ENCODE results near the gene SEC31B. TPM values are rescaled to one million over a fixed set of nuclear protein-coding genes. Genes with fewer than 3 reads are reported as not detected.

The SEC31B gene
- total and polyA plus RNA-seq, 2 of the 8 experiments (the other 6 are each of a cell fraction or from before 2014, with no cell fraction given) = 4.1 to 5.3 TPM

GRCh38 chr10:100462709-100463108, 57.0 kb downstream of the SEC31B start, which contains the start of gene WNT8B:
Gene WNT8B, plus strand, starts transcription at chr10:100463009. Its CDS starts 160 bp downstream, at chr10:100463169.
- POLR2A ChIA-PET (ENCODE audit: partially characterized antibody) = interaction anchor here (0.8 kb wide), 1 partner anchor 12 kb away, joined by 3 read pairs; no protein-coding TSS in a partner anchor
- H3K79me1 ChIP-seq (ENCODE audit: low read depth, low read length) = no peaks in the 10 kb centered on the region
- H4K5ac ChIP-seq (ENCODE audit: insufficient read length, low read depth, low read length) = no peak within 1 kb of the TSS
- H3K4ac ChIP-seq (replicated peaks; ENCODE audit: insufficient read length, low read depth, low read length) = no peak within 1 kb of the TSS
- CTCF ChIA-PET (ENCODE audit: partially characterized antibody) = interaction anchor here (0.6 to 2.2 kb wide), 6 partner anchors 8 to 158 kb away, joined by 3 to 10 read pairs (median 6); partner anchors contain the start of gene SEC31B
- no peak within 1 kb of the TSS for H2BK12ac ChIP-seq (ENCODE audit: low read depth, low read length)
- DNase-seq (ENCODE audit: low read depth in 1 of 2, low spot score in 2 of 2) (no peak), FAIRE-seq (peak; percentile 32)
- H3K9ac ChIP-seq (replicated peaks in 1 of 4; ENCODE audit: extremely low read depth in 1 of 4, low read depth in 3 of 4, low read length in 3 of 4) = no peak within 1 kb of the TSS
- H2BK15ac ChIP-seq (ENCODE audit: low read length) = no peak within 1 kb of the TSS
- H3K14ac ChIP-seq (ENCODE audit: insufficient read length) = no peak within 1 kb of the TSS
- no peak within 1 kb of the TSS for H2BK5ac ChIP-seq (ENCODE audit: low read depth, low read length)
- no peaks in the 10 kb centered on the region for H4K20me1 ChIP-seq (replicated peaks in 1 of 2; ENCODE audit: control insufficient read depth in 1 of 2, insufficient read depth in 2 of 2, low read length in 2 of 2)
- no peak within 1 kb of the TSS for H3K4me2 ChIP-seq (ENCODE audit: insufficient read depth in 1 of 2, low read depth in 2 of 2, low read length in 2 of 2)
- no peaks in the 10 kb centered on the region for H3K79me2 ChIP-seq (ENCODE audit: control insufficient read depth in 1 of 2, insufficient read depth in 2 of 2, low read length in 2 of 2)
- H4K8ac ChIP-seq (ENCODE audit: extremely low read depth, insufficient read depth, low read length) = no peak within 1 kb of the TSS
- no peak within 1 kb of the TSS for H2AK5ac ChIP-seq (ENCODE audit: low read depth, low read length)
- 64% methylated on average over 4 of the region's 4 CpGs; no CpG with 5 or more reads in 1 of the 2 experiments for WGBS, 2 experiments (ENCODE audit: extremely low coverage in 1 of 2, insufficient coverage in 1 of 2, insufficient read length in 1 of 2, insufficient replicate concordance in 2 of 2, low coverage in 1 of 2, low lambda C conversion rate in 2 of 2, missing lambda C conversion rate in 1 of 2)
- H3K27ac ChIP-seq (ENCODE audit: low read depth, low read length) = no peak within 1 kb of the TSS
- no peak within 1 kb of the TSS for H3K18ac ChIP-seq (ENCODE audit: extremely low read depth, low read length)
- H3K36me3 ChIP-seq (ENCODE audit: control insufficient read depth in 2 of 4, insufficient read depth in 4 of 4, low read length in 3 of 4) = no peaks in the 10 kb centered on the region
- no peaks in the 10 kb centered on the region; a peak in 1 of 7 replicates for H3K27me3 ChIP-seq (replicated peaks in 1 of 4; ENCODE audit: control insufficient read depth in 3 of 4, extremely low read depth in 1 of 4, insufficient read depth in 3 of 4, low read length in 3 of 4)
- H3K23me2 ChIP-seq (ENCODE audit: low read depth, low read length) = no peaks in the 10 kb centered on the region; the same call in 1 of the 2 replicates
- 0 out of 7 replicates have a peak, but pooled peaks cover 0 to 3% (median 0%) of the 10 kb centered on the region in 4 experiments for H3K4me1 ChIP-seq (replicated peaks in 1 of 4; ENCODE audit: control insufficient read depth in 3 of 4, insufficient read depth in 4 of 4, low read length in 3 of 4)
- H4K91ac ChIP-seq (replicated peaks; ENCODE audit: insufficient read length, low read length) = no peak within 1 kb of the TSS
- H3K9me3 ChIP-seq (ENCODE audit: insufficient read depth in 2 of 2, low read depth in 1 of 2, low read length in 1 of 2) = no peaks in the 10 kb centered on the region
- no peak within 1 kb of the TSS for H3K56ac ChIP-seq (replicated peaks; ENCODE audit: insufficient read length, low read depth, low read length)
- no peak within 1 kb of the TSS for H3K23ac ChIP-seq (ENCODE audit: insufficient read length)
- no peak for TF ChIP-seq SRF (IDR thresholded peaks at IDR 0.05; ENCODE audit: low read depth, low read length)
- TF ChIP-seq CHD1 (IDR thresholded peaks at IDR 0.05; ENCODE audit: low read depth, low read length) = no peak
- no peak for TF ChIP-seq BRCA1 (IDR thresholded peaks at IDR 0.05; ENCODE audit: low read depth, low read length)
- no peak for TF ChIP-seq NANOG (IDR thresholded peaks at IDR 0.05; ENCODE audit: insufficient read depth, low read depth, low read length, poor library complexity, severe bottlenecking)
- no peak for TF ChIP-seq POU5F1 (IDR thresholded peaks at IDR 0.05; ENCODE audit: low read depth, low read length)
- no peak for TF ChIP-seq TAF1 (IDR thresholded peaks at IDR 0.05; ENCODE audit: low read depth, low read length)
- no peak for TF ChIP-seq RXRA (IDR thresholded peaks at IDR 0.05; ENCODE audit: insufficient read depth, low read depth, low read length)
- no peak for TF ChIP-seq TBP (IDR thresholded peaks at IDR 0.05; ENCODE audit: low read depth, low read length)
- TF ChIP-seq SIN3A (conservative IDR thresholded peaks at IDR 0.05 in 1 of 2, IDR thresholded peaks at IDR 0.05 in 1 of 2; ENCODE audit: low read depth in 1 of 2, low read length in 2 of 2) = no peak
- TF ChIP-seq TEAD4 (IDR thresholded peaks at IDR 0.05; ENCODE audit: low read depth, low read length) = no peak
- TF ChIP-seq POLR2A (IDR thresholded peaks at IDR 0.05; ENCODE audit: control extremely low read depth in 1 of 2, low read depth in 2 of 2, low read length in 2 of 2) = no peak
- TF ChIP-seq KDM1A (IDR thresholded peaks at IDR 0.05; ENCODE audit: borderline replicate concordance, low read length) = no peak
- no peak within 1 kb of the TSS for H2BK120ac ChIP-seq (replicated peaks; ENCODE audit: low read depth, low read length)
- H2AFZ ChIP-seq (ENCODE audit: low read length) = 0 out of 2 replicates have a peak within 1 kb of the TSS, but pooled peaks have one; percentile 29
- H2BK20ac ChIP-seq (ENCODE audit: low read length) = no peak within 1 kb of the TSS
- no peak within 1 kb of the TSS for H3K4me3 ChIP-seq (ENCODE audit: extremely low read depth in 1 of 4, insufficient read depth in 2 of 4, low read depth in 3 of 4, low read length in 4 of 4)

Data from H1 (cell line).